Heart left ventricle (tissue), 13 donors: ENCODE measurements around the gene GUCY2D.

ENCODE experiments used
- POLR2A ChIP-seq, 2 donors: fragments of 450-650 bp; IDR thresholded peaks; one replicate each; pipeline ENCODE4 v1.6.1; 2017; ENCODE audit warnings: antibody characterized with exemption in 2 of 2, mild to moderate bottlenecking in 2 of 2, moderate library complexity in 2 of 2
- TF ChIP-seq, protein P1 (sequence below), 12 donors: fragments of 200-600 bp; sonication (generic) in 4 of 12; IDR thresholded peaks; one replicate each; pipeline versions ENCODE4 v1.5.0 to v1.8.0; 2018 to 2022; ENCODE audit warnings: antibody characterized with exemption in 12 of 12, mild to moderate bottlenecking in 5 of 12
- donor health status: ischemic (EF 13 %, LVEDD 7.1; RV severe dilation, severe dysfunction).
- donor health status: DM: no; HTN: yes; CAD: no.
- donor health status: DM: no; HTN: no; CAD: no.
- donor health status: ischemic (EF 25% LVEDD 6.9; RV normal size, moderate dysfunction).
- donor health status: ischemic (EF 25% LVEDD 5.7; RV mildly dilated, moderate dysfunction).
- donor health status: ischemic (EF 35%, LVEDD 5.7; RV mildly dilated, moderate dysfunction).
- donor health status: nonischemic (EF 11% LVEDD 7.7; RV severe dilation, severe dysfunction).
- donor health status: DM: yes; HTN: yes; CAD: no.
- donor health status: PGD.
- donor health status: ischemic (EF 29% LVEDD 5.4; RV normal size, mild dysfunction).
- donor health status: nonischemic (EF 23%, LVEDD 6.1; RV moderate dilation, normal function).

DNA sequence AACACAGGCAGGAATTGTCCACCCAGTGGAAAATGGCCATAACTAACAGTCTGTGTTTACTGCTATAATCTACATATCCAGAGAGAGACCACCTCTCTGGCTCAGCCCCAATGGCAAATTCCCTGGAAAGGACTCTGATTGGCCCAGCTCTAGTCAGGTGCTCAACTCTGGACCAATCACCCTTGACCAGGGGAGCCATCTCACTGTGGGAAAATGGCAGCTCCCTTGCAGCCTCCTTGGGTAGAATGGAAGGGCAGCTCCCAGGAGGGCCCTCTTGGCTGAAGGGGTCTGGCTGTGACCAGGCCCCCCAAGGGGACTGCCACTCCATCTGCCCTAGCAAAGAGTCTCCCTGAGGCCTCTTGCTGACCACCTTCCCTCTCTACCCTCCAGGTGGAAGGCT lies 39.6 kb downstream of the GUCY2D start:
- no peak for TF ChIP-seq POLR2A (IDR thresholded peaks at IDR 0.05)
- TF ChIP-seq, protein P1, sequence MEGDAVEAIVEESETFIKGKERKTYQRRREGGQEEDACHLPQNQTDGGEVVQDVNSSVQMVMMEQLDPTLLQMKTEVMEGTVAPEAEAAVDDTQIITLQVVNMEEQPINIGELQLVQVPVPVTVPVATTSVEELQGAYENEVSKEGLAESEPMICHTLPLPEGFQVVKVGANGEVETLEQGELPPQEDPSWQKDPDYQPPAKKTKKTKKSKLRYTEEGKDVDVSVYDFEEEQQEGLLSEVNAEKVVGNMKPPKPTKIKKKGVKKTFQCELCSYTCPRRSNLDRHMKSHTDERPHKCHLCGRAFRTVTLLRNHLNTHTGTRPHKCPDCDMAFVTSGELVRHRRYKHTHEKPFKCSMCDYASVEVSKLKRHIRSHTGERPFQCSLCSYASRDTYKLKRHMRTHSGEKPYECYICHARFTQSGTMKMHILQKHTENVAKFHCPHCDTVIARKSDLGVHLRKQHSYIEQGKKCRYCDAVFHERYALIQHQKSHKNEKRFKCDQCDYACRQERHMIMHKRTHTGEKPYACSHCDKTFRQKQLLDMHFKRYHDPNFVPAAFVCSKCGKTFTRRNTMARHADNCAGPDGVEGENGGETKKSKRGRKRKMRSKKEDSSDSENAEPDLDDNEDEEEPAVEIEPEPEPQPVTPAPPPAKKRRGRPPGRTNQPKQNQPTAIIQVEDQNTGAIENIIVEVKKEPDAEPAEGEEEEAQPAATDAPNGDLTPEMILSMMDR (IDR thresholded peaks at IDR 0.05): no peak
